HL-60 (cell line): Measurements from ENCODE around the gene NTRK2.

Source experiments
- DNase-seq, 2 experiments: peaks; one replicate each; pipeline ENCODE4 v3.0.0-alpha.2; 2010 to 2020; ENCODE audit warnings: low read depth in 1 of 2, low spot score in 1 of 2
- H3K27ac ChIP-seq: fragments of 250-450 bp; sonication (Bioruptor Pico); replicated peaks from 2 replicates; pipeline ENCODE4 v1.5.1; 2020; ENCODE audit warnings: mild to moderate bottlenecking, moderate library complexity
- H3K27me3 ChIP-seq: fragments of 250-450 bp; sonication (Bioruptor Pico); 2 replicates; pipeline ENCODE4 v1.5.1; 2021; ENCODE audit warnings: mild to moderate bottlenecking, moderate library complexity; ENCODE audit not compliant: insufficient read depth, poor library complexity, severe bottlenecking
- H3K4me3 ChIP-seq: replicated peaks from 2 replicates; pipeline ENCODE4 v1.5.1; 2011; ENCODE audit warnings: mild to moderate bottlenecking, control low read depth, low read length; ENCODE audit not compliant: insufficient read depth
- GABPA ChIP-seq: IDR thresholded peaks from 2 replicates; pipeline ENCODE4 v1.6.1; 2012; ENCODE audit warnings: low read depth
- POLR2AphosphoS5 ChIP-seq: IDR thresholded peaks from 2 replicates; pipeline ENCODE4 v1.6.1; 2012; ENCODE audit warnings: low read depth
- SPI1 ChIP-seq: IDR thresholded peaks from 2 replicates; pipeline ENCODE4 v1.6.1; 2012; ENCODE audit warnings: low read depth, mild to moderate bottlenecking, borderline replicate concordance
- TF ChIP-seq, protein P1 (sequence below): IDR thresholded peaks from one replicate; pipeline ENCODE4 v1.5.1; 2011; ENCODE audit warnings: low read length, control low read depth, inconsistent platforms; ENCODE audit not compliant: insufficient read depth
- TF ChIP-seq, protein P2 (sequence below): IDR thresholded peaks from 2 replicates; pipeline ENCODE4 v1.6.1; 2012; ENCODE audit warnings: low read depth; ENCODE audit not compliant: insufficient replicate concordance

NTRK2 gene

GRCh38 chr9:84759804-84760203, 90.3 kb downstream of the NTRK2 start:
- H3K27me3 ChIP-seq: peaks cover 3% of the 10 kb centered on the region
- no peak overlapping the region for H3K27ac ChIP-seq
- DNase-seq: no peak
- no peak for TF ChIP-seq GABPA
- H3K4me3 ChIP-seq: no peak overlapping the region

GRCh38 chr9:84761137-84761808, 91.7 kb downstream of the NTRK2 start:
- TF ChIP-seq GABPA (no peak), POLR2AphosphoS5 (no peak), SPI1 (no peak)
- TF ChIP-seq, protein P1, sequence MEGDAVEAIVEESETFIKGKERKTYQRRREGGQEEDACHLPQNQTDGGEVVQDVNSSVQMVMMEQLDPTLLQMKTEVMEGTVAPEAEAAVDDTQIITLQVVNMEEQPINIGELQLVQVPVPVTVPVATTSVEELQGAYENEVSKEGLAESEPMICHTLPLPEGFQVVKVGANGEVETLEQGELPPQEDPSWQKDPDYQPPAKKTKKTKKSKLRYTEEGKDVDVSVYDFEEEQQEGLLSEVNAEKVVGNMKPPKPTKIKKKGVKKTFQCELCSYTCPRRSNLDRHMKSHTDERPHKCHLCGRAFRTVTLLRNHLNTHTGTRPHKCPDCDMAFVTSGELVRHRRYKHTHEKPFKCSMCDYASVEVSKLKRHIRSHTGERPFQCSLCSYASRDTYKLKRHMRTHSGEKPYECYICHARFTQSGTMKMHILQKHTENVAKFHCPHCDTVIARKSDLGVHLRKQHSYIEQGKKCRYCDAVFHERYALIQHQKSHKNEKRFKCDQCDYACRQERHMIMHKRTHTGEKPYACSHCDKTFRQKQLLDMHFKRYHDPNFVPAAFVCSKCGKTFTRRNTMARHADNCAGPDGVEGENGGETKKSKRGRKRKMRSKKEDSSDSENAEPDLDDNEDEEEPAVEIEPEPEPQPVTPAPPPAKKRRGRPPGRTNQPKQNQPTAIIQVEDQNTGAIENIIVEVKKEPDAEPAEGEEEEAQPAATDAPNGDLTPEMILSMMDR: no peak
- TF ChIP-seq, protein P2, sequence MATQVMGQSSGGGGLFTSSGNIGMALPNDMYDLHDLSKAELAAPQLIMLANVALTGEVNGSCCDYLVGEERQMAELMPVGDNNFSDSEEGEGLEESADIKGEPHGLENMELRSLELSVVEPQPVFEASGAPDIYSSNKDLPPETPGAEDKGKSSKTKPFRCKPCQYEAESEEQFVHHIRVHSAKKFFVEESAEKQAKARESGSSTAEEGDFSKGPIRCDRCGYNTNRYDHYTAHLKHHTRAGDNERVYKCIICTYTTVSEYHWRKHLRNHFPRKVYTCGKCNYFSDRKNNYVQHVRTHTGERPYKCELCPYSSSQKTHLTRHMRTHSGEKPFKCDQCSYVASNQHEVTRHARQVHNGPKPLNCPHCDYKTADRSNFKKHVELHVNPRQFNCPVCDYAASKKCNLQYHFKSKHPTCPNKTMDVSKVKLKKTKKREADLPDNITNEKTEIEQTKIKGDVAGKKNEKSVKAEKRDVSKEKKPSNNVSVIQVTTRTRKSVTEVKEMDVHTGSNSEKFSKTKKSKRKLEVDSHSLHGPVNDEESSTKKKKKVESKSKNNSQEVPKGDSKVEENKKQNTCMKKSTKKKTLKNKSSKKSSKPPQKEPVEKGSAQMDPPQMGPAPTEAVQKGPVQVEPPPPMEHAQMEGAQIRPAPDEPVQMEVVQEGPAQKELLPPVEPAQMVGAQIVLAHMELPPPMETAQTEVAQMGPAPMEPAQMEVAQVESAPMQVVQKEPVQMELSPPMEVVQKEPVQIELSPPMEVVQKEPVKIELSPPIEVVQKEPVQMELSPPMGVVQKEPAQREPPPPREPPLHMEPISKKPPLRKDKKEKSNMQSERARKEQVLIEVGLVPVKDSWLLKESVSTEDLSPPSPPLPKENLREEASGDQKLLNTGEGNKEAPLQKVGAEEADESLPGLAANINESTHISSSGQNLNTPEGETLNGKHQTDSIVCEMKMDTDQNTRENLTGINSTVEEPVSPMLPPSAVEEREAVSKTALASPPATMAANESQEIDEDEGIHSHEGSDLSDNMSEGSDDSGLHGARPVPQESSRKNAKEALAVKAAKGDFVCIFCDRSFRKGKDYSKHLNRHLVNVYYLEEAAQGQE: no peak
- no peak for DNase-seq
- H3K27ac ChIP-seq: no peak overlapping the region
- H3K27me3 ChIP-seq: no peaks in the 10 kb centered on the region
- H3K4me3 ChIP-seq: no peak overlapping the region

DNA sequence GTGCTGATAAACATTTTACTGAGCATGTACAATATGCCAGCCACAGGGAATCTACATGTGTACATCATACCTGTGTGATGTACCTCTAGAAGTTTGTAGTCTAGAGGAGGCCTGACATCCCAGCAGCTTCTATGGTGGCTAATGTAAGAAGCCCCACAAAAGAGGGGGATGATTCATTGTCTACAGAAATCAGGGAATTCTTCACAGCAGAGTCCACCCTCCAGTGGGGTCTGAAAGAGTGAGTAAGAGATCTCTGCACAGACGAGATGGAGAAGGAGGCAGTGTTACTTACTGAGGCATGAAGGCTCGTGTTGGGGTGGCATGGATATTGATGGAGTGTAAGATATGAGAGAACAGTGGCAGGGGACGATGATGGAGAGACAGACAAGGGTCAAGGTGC, 103.0 kb downstream of the NTRK2 start:
- no peak for DNase-seq
- no peak for TF ChIP-seq POLR2AphosphoS5
- Histone ChIP-seq H3K27me3 (peaks cover 12% of the 10 kb centered on the region), H3K4me3 (no peak overlapping the region), H3K27ac (no peak overlapping the region)

DNA sequence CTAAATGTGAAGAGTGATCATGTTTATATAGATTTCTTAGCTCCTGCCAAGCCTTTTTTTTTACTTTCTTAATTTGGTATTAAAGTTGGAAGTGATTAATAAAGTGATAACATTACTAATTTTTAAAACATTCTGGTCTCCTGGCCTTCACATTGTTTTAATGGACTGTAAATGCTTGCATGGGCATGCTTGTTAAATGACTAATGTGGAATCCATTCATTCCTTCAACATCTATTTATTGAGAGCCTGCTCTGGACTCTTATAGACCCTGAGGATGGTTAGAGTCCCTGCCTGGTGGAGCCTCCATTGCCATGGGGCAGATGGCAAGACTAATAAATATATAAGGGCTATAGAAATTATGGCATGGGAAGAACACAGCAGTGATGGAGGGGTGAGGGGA, 103.5 kb downstream of the NTRK2 start:
- Histone ChIP-seq H3K27me3 (peaks cover 9% of the 10 kb centered on the region), H3K27ac (no peak overlapping the region), H3K4me3 (no peak overlapping the region)
- no peak for DNase-seq
- TF ChIP-seq POLR2AphosphoS5: no peak
- TF ChIP-seq GABPA: no peak
- TF ChIP-seq, protein P2: no peak
- TF ChIP-seq, protein P1: no peak
- TF ChIP-seq SPI1: no peak

- Histone ChIP-seq H3K27me3 (peaks cover 16% of the 10 kb centered on the region), H3K4me3 (no peak overlapping the region), H3K27ac (no peak overlapping the region)
- no peak for TF ChIP-seq SPI1
- TF ChIP-seq, protein P2: no peak
- no peak for TF ChIP-seq GABPA
- TF ChIP-seq, protein P1: no peak
- TF ChIP-seq POLR2AphosphoS5: no peak
- DNase-seq: no peak
These were observed 105.6 kb downstream of the NTRK2 start for GRCh38 chr9:84775056-84775643.
